IMR-90 (cell line): ENCODE results near the gene DRC7.

Experiments
- CHD1 ChIP-seq: IDR thresholded peaks from 2 replicates; pipeline ENCODE4 v1.6.1; 2012; ENCODE audit warnings: low read depth, low read length, improper control_type of control experiment
- MAZ ChIP-seq: IDR thresholded peaks from 2 replicates; pipeline ENCODE4 v1.6.1; 2012; ENCODE audit warnings: low read depth, mild to moderate bottlenecking, low read length, improper control_type of control experiment, moderate library complexity, borderline replicate concordance
- MXI1 ChIP-seq: IDR thresholded peaks from 2 replicates; pipeline ENCODE4 v1.6.1; 2012; ENCODE audit warnings: low read depth, mild to moderate bottlenecking, low read length, moderate library complexity, borderline replicate concordance
- POLR2A ChIP-seq: IDR thresholded peaks from 2 replicates; pipeline ENCODE4 v1.6.1; 2012; ENCODE audit warnings: mild to moderate bottlenecking, low read depth, low read length
- RAD21 ChIP-seq: IDR thresholded peaks from 2 replicates; pipeline ENCODE4 v1.6.1; 2012; ENCODE audit warnings: low read length, improper control_type of control experiment
- TF ChIP-seq, protein P1 (sequence below): conservative IDR thresholded peaks from 2 replicates; pipeline ENCODE4 v1.5.1; 2012; ENCODE audit warnings: mild to moderate bottlenecking, low read depth, low read length, improper control_type of control experiment
- TF ChIP-seq, protein P2 (sequence below): fragments of 150-350 bp; IDR thresholded peaks from 2 replicates; pipeline ENCODE4 v1.6.1; 2017; ENCODE audit warnings: mild to moderate bottlenecking, antibody characterized with exemption, low read length, low read depth

DNA sequence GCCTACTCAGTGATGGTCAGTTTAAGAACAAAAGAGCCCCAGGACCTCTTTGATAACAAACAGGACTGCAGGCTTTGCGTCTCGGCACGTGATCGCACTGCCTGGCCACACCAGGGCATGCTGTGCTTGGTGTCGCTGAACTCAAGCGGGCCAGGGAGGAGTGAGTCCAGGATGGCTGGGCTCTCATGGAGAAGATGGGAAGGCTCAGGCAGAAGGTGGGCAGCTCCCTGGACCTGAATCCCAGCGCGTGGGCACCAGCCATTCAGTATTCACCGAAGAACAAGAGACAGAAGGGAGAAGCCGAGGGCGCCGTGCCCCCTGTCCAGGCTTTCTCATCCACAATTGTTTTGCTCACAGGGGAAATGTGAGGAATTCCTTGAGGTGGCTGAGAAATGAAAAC lies 52.9 kb downstream of the DRC7 start:
- TF ChIP-seq, protein P1, sequence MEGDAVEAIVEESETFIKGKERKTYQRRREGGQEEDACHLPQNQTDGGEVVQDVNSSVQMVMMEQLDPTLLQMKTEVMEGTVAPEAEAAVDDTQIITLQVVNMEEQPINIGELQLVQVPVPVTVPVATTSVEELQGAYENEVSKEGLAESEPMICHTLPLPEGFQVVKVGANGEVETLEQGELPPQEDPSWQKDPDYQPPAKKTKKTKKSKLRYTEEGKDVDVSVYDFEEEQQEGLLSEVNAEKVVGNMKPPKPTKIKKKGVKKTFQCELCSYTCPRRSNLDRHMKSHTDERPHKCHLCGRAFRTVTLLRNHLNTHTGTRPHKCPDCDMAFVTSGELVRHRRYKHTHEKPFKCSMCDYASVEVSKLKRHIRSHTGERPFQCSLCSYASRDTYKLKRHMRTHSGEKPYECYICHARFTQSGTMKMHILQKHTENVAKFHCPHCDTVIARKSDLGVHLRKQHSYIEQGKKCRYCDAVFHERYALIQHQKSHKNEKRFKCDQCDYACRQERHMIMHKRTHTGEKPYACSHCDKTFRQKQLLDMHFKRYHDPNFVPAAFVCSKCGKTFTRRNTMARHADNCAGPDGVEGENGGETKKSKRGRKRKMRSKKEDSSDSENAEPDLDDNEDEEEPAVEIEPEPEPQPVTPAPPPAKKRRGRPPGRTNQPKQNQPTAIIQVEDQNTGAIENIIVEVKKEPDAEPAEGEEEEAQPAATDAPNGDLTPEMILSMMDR, result no peak
- no peak for TF ChIP-seq POLR2A
- TF ChIP-seq, protein P2, sequence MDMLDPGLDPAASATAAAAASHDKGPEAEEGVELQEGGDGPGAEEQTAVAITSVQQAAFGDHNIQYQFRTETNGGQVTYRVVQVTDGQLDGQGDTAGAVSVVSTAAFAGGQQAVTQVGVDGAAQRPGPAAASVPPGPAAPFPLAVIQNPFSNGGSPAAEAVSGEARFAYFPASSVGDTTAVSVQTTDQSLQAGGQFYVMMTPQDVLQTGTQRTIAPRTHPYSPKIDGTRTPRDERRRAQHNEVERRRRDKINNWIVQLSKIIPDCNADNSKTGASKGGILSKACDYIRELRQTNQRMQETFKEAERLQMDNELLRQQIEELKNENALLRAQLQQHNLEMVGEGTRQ, result no peak
- TF ChIP-seq MAZ, result no peak
- TF ChIP-seq RAD21, result no peak
- no peak for TF ChIP-seq MXI1
- no peak for TF ChIP-seq CHD1
